HL-60 (cell line): ENCODE results near the gene RDH5.

ENCODE experiments used
- CTCF ChIP-seq: IDR thresholded peaks from one replicate; pipeline ENCODE4 v1.5.1; 2011; ENCODE audit warnings: low read length, control low read depth, inconsistent platforms; ENCODE audit not compliant: insufficient read depth
- GABPA ChIP-seq: IDR thresholded peaks from 2 replicates; pipeline ENCODE4 v1.6.1; 2012; ENCODE audit warnings: low read depth
- POLR2AphosphoS5 ChIP-seq: IDR thresholded peaks from 2 replicates; pipeline ENCODE4 v1.6.1; 2012; ENCODE audit warnings: low read depth
- SPI1 ChIP-seq: IDR thresholded peaks from 2 replicates; pipeline ENCODE4 v1.6.1; 2012; ENCODE audit warnings: low read depth, mild to moderate bottlenecking, borderline replicate concordance
- TF ChIP-seq, protein P1 (sequence below): IDR thresholded peaks from 2 replicates; pipeline ENCODE4 v1.6.1; 2012; ENCODE audit warnings: low read depth; ENCODE audit not compliant: insufficient replicate concordance

- TF ChIP-seq CTCF: no peak
- TF ChIP-seq, protein P1, sequence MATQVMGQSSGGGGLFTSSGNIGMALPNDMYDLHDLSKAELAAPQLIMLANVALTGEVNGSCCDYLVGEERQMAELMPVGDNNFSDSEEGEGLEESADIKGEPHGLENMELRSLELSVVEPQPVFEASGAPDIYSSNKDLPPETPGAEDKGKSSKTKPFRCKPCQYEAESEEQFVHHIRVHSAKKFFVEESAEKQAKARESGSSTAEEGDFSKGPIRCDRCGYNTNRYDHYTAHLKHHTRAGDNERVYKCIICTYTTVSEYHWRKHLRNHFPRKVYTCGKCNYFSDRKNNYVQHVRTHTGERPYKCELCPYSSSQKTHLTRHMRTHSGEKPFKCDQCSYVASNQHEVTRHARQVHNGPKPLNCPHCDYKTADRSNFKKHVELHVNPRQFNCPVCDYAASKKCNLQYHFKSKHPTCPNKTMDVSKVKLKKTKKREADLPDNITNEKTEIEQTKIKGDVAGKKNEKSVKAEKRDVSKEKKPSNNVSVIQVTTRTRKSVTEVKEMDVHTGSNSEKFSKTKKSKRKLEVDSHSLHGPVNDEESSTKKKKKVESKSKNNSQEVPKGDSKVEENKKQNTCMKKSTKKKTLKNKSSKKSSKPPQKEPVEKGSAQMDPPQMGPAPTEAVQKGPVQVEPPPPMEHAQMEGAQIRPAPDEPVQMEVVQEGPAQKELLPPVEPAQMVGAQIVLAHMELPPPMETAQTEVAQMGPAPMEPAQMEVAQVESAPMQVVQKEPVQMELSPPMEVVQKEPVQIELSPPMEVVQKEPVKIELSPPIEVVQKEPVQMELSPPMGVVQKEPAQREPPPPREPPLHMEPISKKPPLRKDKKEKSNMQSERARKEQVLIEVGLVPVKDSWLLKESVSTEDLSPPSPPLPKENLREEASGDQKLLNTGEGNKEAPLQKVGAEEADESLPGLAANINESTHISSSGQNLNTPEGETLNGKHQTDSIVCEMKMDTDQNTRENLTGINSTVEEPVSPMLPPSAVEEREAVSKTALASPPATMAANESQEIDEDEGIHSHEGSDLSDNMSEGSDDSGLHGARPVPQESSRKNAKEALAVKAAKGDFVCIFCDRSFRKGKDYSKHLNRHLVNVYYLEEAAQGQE: no peak
- TF ChIP-seq POLR2AphosphoS5: no peak
- no peak for TF ChIP-seq SPI1
- TF ChIP-seq GABPA: no peak
Measured at GRCh38 chr12:55675666-55676065, 44.5 kb upstream of the RDH5 start.
